Frontal cortex (tissue), 4 donors: ENCODE results near the gene ASB1. TPM values are rescaled to one million over a fixed set of nuclear protein-coding genes. Genes with fewer than 3 reads are reported as not detected.

Experiments
- DNase-seq, 2 donors: peaks; one replicate each; pipeline ENCODE4 v3.0.0; 2012; ENCODE audit warnings: low spot score in 2 of 2
- FAIRE-seq: peaks from 2 replicates; lab custom pipeline; 2012; peaks lifted over from hg19 to GRCh38; lab: Jason Lieb, UNC
- total RNA-seq: library from RNA; depleted of rRNA; stranded (reverse); fragments of >200 nt; gene quantifications from one replicate; pipeline ENCODE4 v1.2.3, GENCODE V29; 2014
- donor health status: control.
- donor health status: control.
- donor health status: control.

The ASB1 gene
- total RNA-seq, 1 donor from 2014 or later: 11.8 TPM

GRCh38 chr2:238421695-238422035 lies 5.1 kb upstream of the ASB1 start:
- DNase-seq: no peak
- no peak for FAIRE-seq

GRCh38 chr2:238422285-238422684 lies 4.4 kb upstream of the ASB1 start:
- DNase-seq: no peak
- FAIRE-seq: no peak

- DNase-seq (no peak), FAIRE-seq (no peak)
These were observed 3.8 kb upstream of the ASB1 start for GRCh38 chr2:238422940-238423339.

GRCh38 chr2:238423561-238424312 lies 3.0 kb upstream of the ASB1 start:
- DNase-seq (no peak), FAIRE-seq (no peak)

GRCh38 chr2:238424313-238424700 lies 2.4 kb upstream of the ASB1 start:
- DNase-seq (no peak), FAIRE-seq (no peak)

- no peak for FAIRE-seq
- DNase-seq: no peak
These were observed 1.2 kb upstream of the ASB1 start for GRCh38 chr2:238425505-238425978.

GRCh38 chr2:238425979-238426567 lies 654 bp upstream of the ASB1 start:
- FAIRE-seq (no peak), DNase-seq (peak in 1 of 2 donors; percentile 70)

- DNase-seq: no peak
- FAIRE-seq: no peak
These were observed 872 bp downstream of the ASB1 start for GRCh38 chr2:238427435-238428162.

- FAIRE-seq: no peak
- DNase-seq: no peak
These were observed 2.1 kb downstream of the ASB1 start for GRCh38 chr2:238428866-238429265.

- no peak for FAIRE-seq
These were observed 4.1 kb downstream of the ASB1 start for GRCh38 chr2:238430781-238431180.

GRCh38 chr2:238431456-238431855 lies 4.7 kb downstream of the ASB1 start:
- no peak for FAIRE-seq
- DNase-seq: no peak

More at GRCh38 chr2:238430781-238431180, 4.1 kb downstream of the ASB1 start:
- no peak for DNase-seq

GRCh38 chr2:238433300-238433915 lies 6.7 kb downstream of the ASB1 start:
- FAIRE-seq (no peak), DNase-seq (no peak)

GRCh38 chr2:238433941-238434845 lies 7.5 kb downstream of the ASB1 start:
- DNase-seq (no peak), FAIRE-seq (no peak)

- FAIRE-seq: no peak
- no peak for DNase-seq
These were observed 8.4 kb downstream of the ASB1 start for GRCh38 chr2:238434846-238435751.

GRCh38 chr2:238435752-238436096 lies 9.0 kb downstream of the ASB1 start:
- FAIRE-seq (no peak), DNase-seq (no peak)

GRCh38 chr2:238438856-238439849 lies 12.4 kb downstream of the ASB1 start:
- no peak for FAIRE-seq
- DNase-seq: no peak

GRCh38 chr2:238439917-238440316 lies 13.2 kb downstream of the ASB1 start:
- no peak for DNase-seq
- no peak for FAIRE-seq
